ENCODE measurements around the gene TMTC1. TPM values are rescaled to one million over a fixed set of nuclear protein-coding genes. Genes with fewer than 3 reads are reported as not detected.

TMTC1 gene
- total RNA-seq, 1 experiment from 2014 or later: 6.1 TPM

GRCh38 chr12:29599381-29599780, 184.4 kb downstream of the TMTC1 start:
- no TSS peak for BruUV-seq (replicated peaks)
- Histone ChIP-seq H3K9me3 (ENCODE audit: low read depth, low read length, poor library complexity, severe bottlenecking) (no peaks in the 10 kb centered on the region), H3K27ac (ENCODE audit: low read depth, low read length, poor library complexity, severe bottlenecking) (no peak overlapping the region), H3K4me1 (ENCODE audit: insufficient read depth, low read length, poor library complexity, severe bottlenecking) (no peaks in the 10 kb centered on the region), H3K27me3 (replicated peaks; ENCODE audit: insufficient read depth, low read depth, low read length, poor library complexity) (no peaks in the 10 kb centered on the region), H3K36me3 (ENCODE audit: insufficient read depth, low read length, poor library complexity, severe bottlenecking) (no peaks in the 10 kb centered on the region), H3K4me3 (ENCODE audit: low read depth, low read length, poor library complexity, severe bottlenecking) (no peak overlapping the region)
- DNase-seq (ENCODE audit: low spot score): no peak
- intact Hi-C loops (cut with micrococcal nuclease; ENCODE audit: unreplicated experiment): no loop called here
- ChIA-PET CTCF (no interaction called here), POLR2A (ENCODE audit: low non-redundant PET) (no interaction called here)
- TF ChIP-seq EZH2 (IDR thresholded peaks at IDR 0.05; ENCODE audit: borderline replicate concordance, low read depth, low read length, poor library complexity, severe bottlenecking) (no peak), CTCF (conservative IDR thresholded peaks at IDR 0.05; ENCODE audit: low read depth, low read length) (no peak)

GRCh38 chr12:29595071-29595755, 188.5 kb downstream of the TMTC1 start:
- CTCF ChIA-PET: interaction anchor here (0.6 kb wide), 1 partner anchor 49 kb away, joined by 3 read pairs; no protein-coding TSS in a partner anchor
- TF ChIP-seq CTCF (conservative IDR thresholded peaks at IDR 0.05; ENCODE audit: low read depth, low read length) (no peak), EZH2 (IDR thresholded peaks at IDR 0.05; ENCODE audit: borderline replicate concordance, low read depth, low read length, poor library complexity, severe bottlenecking) (no peak)
- intact Hi-C loops (cut with micrococcal nuclease; ENCODE audit: unreplicated experiment): no loop called here
- H3K9me3 ChIP-seq (ENCODE audit: low read depth, low read length, poor library complexity, severe bottlenecking): no peaks in the 10 kb centered on the region
- no TSS peak for BruUV-seq (replicated peaks)
- no peak for DNase-seq (ENCODE audit: low spot score)
- POLR2A ChIA-PET (ENCODE audit: low non-redundant PET): no interaction called here
- no peaks in the 10 kb centered on the region for H3K4me1 ChIP-seq (ENCODE audit: insufficient read depth, low read length, poor library complexity, severe bottlenecking)
- no peaks in the 10 kb centered on the region for H3K27me3 ChIP-seq (replicated peaks; ENCODE audit: insufficient read depth, low read depth, low read length, poor library complexity)
- H3K36me3 ChIP-seq (ENCODE audit: insufficient read depth, low read length, poor library complexity, severe bottlenecking): no peaks in the 10 kb centered on the region
- H3K27ac ChIP-seq (ENCODE audit: low read depth, low read length, poor library complexity, severe bottlenecking): no peak overlapping the region
- no peak overlapping the region for H3K4me3 ChIP-seq (ENCODE audit: low read depth, low read length, poor library complexity, severe bottlenecking)

GRCh38 chr12:29593001-29593400, 190.7 kb downstream of the TMTC1 start:
- Histone ChIP-seq H3K36me3 (ENCODE audit: insufficient read depth, low read length, poor library complexity, severe bottlenecking) (no peaks in the 10 kb centered on the region), H3K4me1 (ENCODE audit: insufficient read depth, low read length, poor library complexity, severe bottlenecking) (no peaks in the 10 kb centered on the region), H3K9me3 (ENCODE audit: low read depth, low read length, poor library complexity, severe bottlenecking) (no peaks in the 10 kb centered on the region), H3K4me3 (ENCODE audit: low read depth, low read length, poor library complexity, severe bottlenecking) (no peak overlapping the region), H3K27ac (ENCODE audit: low read depth, low read length, poor library complexity, severe bottlenecking) (no peak overlapping the region), H3K27me3 (replicated peaks; ENCODE audit: insufficient read depth, low read depth, low read length, poor library complexity) (no peaks in the 10 kb centered on the region)
- ChIA-PET CTCF (no interaction called here), POLR2A (ENCODE audit: low non-redundant PET) (no interaction called here)
- no peak for TF ChIP-seq CTCF (conservative IDR thresholded peaks at IDR 0.05; ENCODE audit: low read depth, low read length)
- no peak for TF ChIP-seq EZH2 (IDR thresholded peaks at IDR 0.05; ENCODE audit: borderline replicate concordance, low read depth, low read length, poor library complexity, severe bottlenecking)
- intact Hi-C loops (cut with micrococcal nuclease; ENCODE audit: unreplicated experiment): no loop called here
- no peak for DNase-seq (ENCODE audit: low spot score)
- BruUV-seq (replicated peaks): no TSS peak
